NCI-H82 (cell line): Measurements from ENCODE around the gene TMEM125.

ENCODE experiments used
- DNase-seq: peaks from one replicate; lab custom pipeline; 2025; lab: John Stamatoyannopoulos, UW

TMEM125 gene

GRCh38 chr1:43247256-43247921 lies 22.4 kb upstream of the TMEM125 start:
- DNase-seq, result no peak

GRCh38 chr1:43250351-43250761 lies 19.4 kb upstream of the TMEM125 start:
- no peak for DNase-seq

- DNase-seq, result no peak
Observed at GRCh38 chr1:43251024-43251423, 18.8 kb upstream of the TMEM125 start.

DNA sequence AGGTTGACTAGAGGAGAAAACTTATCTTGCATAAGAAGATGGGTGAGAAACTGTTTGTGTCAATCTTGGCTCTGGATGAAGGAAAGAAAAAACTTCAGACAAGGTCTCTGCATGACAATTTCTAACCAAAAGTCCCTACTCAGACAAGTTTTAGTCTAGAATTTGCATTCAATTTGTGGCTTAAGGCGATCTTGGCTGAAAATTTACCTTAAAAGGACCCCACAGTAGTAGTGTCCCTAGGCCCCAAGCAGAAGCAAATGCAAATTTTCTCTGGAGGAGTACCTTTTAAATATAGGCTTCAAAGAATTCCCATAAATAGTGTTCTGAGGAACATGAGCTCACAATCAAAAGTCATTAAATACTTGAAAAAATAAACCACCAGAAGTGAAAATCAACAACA lies 17.6 kb upstream of the TMEM125 start:
- no peak for DNase-seq

GRCh38 chr1:43253173-43253572 lies 16.6 kb upstream of the TMEM125 start:
- no peak for DNase-seq

DNA sequence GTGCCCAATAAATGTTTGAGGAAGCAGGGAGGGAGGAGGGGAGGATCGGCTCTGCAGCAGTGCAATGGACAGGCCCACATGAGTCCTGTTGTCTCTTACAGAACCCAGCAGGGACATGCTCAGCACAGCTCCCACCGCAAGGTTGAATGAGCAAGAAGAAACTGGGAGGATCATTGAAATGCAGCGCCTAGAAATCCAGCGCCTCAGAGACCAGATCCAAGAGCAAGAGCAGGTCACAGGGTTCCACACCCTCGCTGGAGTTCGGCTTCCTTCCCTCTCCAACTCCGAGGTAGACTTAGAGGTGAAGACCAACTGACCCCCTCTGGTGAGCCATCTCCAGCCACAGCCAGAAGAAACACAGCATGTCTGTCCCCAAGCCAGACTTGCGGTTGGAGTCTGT lies 15.9 kb upstream of the TMEM125 start:
- DNase-seq, result no peak

GRCh38 chr1:43255438-43256210 lies 14.2 kb upstream of the TMEM125 start:
- no peak for DNase-seq

- DNase-seq, result no peak
Observed at GRCh38 chr1:43256675-43257570, 12.9 kb upstream of the TMEM125 start.

GRCh38 chr1:43258370-43258769 lies 11.4 kb upstream of the TMEM125 start:
- DNase-seq, result no peak

GRCh38 chr1:43265431-43265830 lies 4.4 kb upstream of the TMEM125 start:
- DNase-seq, result no peak

- no peak for DNase-seq
Observed at GRCh38 chr1:43266881-43267280, 2.9 kb upstream of the TMEM125 start.

GRCh38 chr1:43267291-43267805 lies 2.4 kb upstream of the TMEM125 start:
- DNase-seq, result no peak

DNA sequence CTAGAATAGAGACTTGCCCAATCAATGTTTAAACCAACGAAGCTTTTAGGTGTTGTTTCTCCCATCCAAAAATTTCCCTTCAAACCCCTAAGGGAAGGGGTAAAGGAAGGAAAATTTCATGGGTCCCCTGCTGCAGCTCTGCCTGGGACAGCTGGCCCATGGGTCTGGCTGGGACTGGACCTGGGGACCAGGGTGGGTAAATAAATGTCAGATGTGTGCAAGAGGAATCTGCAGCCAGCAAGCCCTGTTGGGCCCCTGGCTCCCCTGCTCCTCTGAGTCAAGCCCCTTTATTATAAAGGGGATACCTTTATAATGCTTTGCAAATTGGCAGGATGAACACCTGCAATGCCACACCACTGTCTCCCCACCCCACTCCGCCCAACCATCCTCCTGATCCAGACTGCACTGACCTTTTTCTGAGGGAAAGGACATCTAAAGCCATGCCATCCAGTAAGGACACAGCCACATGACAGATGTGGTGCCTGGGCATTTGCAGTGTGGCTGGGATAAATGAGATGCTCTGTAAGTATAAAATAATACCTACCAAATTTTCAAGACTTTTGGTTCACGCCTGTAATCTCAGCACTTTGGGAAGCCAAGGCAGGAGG lies 1.9 kb upstream of the TMEM125 start:
- DNase-seq, result no peak

DNA sequence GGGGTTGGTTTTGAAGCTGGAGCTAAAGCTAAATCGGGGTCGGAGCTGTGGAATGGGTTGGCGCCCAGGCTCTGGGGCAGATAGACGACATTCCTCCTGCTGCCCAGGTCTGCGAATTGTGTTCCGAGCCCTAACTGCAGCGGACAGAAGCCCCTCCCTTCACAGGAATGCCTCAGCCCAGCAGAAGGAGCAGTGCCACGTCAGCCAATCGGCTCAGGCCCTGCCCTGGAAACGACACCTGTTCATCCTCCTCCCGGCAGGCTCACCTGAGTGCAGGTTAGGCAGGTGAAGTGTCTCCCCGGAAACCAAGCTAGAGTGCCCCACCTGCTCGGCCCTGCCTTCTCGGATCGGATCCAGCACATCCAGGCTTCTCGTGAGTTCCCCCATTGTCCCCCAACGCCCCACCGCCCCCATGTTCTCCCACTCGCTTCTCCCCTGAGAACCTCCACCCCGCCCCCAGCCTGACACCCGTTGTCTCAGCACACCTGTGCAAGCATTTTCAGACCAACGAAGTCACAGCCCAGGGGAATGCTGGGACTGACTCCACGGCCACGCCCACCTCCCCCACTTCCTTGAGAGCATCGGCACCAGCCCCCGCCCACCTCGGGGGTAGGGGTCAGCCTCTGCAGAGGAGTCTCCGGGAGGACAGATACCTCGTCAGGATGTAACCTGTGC lies 775 bp downstream of the TMEM125 start:
- no peak for DNase-seq

DNA sequence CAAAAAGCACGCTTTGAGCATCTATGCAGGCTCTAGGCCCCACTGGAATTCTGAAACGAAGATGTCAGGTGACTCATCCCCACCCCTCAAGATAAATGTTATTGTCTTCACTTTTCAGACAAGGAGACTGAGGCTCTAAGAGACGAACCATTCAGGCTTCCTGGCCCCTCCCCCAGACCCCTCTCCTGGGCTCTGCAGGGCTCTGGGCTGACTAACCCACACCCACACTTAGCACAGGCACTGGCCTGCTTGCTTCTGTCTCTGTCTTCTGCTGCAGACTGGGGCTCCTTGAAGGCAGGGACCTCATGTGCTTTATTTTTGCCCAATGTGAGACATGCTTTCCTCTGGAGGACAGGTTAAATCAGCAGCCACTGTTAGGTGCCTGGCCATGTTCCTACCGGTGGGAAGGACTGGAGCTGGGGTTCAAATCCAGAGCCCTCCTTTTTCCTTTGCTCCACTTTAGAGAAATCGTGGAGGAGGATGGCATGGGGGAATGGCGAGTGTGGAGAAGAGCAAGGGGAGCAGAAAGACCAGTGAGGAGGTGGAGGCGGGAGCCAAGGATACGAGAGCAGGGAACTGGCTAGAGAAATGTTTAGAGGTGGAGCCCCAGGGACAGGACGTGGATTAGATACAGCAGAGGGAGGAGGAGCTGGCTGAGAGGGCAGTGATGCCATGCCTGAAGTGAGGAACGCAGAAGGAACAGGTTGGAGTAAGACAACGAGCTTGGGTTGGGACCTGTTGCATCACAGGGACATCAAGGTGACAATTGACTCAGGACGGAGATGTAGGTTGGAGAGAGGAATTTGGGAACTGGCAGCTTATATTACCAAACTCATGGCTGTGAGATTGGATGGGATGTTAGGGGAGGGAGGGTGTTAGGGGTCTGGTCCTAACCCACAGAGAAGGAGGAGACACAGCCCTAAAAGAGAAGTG lies 1.7 kb downstream of the TMEM125 start:
- DNase-seq, result no peak

DNA sequence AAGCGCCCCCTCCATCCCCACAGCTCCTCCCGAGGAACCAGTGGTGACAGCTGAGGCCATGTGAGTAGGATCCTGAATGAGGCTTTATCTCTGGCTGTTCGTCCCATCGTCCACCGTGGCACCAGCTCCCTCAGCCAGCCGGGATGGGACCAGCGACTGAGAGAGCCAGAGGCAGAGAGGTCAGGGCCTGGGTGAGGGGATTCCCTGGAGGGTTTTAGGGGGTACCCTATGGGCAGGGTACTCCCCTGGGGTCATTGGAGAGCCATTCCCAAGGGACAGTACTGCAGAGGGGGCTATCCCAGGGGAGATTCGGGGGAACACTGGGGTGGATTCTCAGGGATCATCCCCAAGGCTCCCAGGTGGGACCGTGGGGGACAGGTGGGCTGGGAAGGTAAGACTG lies 2.4 kb downstream of the TMEM125 start:
- no peak for DNase-seq

- no peak for DNase-seq
Observed at GRCh38 chr1:43272576-43273571, 3.1 kb downstream of the TMEM125 start.

DNA sequence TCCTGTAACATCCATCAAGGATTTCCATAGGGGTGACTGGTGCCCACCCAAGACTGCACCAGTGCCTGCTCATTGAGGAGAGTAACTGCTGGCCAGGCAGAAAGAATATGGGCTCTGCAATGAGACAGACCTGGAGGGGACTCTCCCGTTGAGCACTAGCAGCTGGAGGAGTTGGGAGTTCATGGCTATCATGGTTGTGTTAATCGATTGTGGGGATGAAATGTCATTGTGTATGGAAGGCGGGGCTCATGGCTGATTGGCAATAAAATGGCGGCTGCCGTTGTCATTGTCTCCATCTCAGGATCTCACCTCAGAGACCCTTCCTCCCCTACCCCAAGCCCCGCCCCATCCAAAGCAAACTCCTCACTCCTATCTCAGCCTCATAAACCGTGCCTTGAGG lies 3.9 kb downstream of the TMEM125 start:
- DNase-seq, result no peak
